ENCODE measurements around the gene DKK1.
"Not testable (repeated sequence)": the region's sequence is repeated elsewhere in the genome, so short reads cannot be mapped to it uniquely, and the experiment has no call there.

DKK1 gene

GRCh38 chr10:52318822-52319464, 4.9 kb downstream of the DKK1 start:
- no peak for DNase-seq

- DNase-seq = no peak
These were observed 5.8 kb downstream of the DKK1 start for GRCh38 chr10:52319926-52320325.

- no peak for DNase-seq
These were observed 8.2 kb downstream of the DKK1 start for GRCh38 chr10:52322323-52322722.

- no peak for DNase-seq
These were observed 8.9 kb downstream of the DKK1 start for GRCh38 chr10:52322936-52323335.

- DNase-seq = no peak
These were observed 12.3 kb downstream of the DKK1 start for GRCh38 chr10:52326382-52326781.

DNA sequence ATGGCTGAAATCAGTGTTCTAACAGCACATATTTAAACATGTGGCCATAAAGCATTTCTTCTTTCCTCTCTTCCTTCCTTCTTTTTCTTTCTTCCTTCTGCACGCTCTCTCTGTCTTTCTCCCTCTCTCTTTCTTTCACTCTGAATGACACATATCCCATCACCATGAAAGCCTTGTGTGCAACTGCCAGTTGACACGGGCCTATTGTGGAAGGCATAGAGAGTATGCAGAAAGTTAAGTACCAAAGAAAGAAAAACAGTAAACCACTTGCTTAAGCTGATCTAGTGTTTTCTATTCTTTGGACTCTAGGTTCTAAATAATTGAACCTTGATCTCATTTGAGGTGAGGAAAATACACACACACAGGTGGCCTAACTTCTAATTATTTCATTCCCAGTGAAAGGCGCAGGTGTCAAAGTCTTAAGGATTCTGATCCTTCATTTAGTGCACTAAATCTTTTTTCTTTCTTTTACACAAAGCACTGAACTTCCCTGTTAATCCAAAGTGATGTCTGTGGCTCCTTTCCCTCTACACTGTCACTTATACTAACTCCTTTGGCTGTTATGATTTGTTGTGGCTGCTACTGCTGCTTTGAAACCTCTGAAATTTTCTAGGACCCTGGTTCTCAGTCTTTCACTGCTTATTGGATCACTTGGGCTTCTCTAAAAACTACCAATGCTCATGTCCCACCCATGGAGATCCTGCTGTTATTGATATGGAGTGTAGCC, 17.7 kb downstream of the DKK1 start:
- DNase-seq = no peak

GRCh38 chr10:52332815-52333214, 18.7 kb downstream of the DKK1 start:
- DNase-seq = no peak

GRCh38 chr10:52334595-52334994, 20.5 kb downstream of the DKK1 start:
- no peak for DNase-seq

DNA sequence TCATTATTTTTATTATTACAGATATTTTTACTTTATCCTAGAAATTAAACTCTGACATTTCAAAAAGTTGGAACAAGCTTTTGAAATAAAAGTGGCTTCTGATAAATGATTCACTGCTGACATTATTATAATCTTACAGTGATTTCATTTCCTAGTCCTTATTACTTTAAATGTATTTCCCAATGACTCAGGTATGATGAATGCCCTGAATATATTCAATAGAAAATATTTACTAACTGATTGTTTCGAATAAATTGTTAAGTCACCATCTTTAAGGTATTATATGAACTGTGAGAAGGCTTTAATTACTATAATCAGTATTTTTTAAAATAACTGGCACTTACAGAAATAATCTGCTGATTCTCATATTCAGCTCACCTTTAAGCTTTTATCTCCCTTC, 21.6 kb downstream of the DKK1 start:
- no peak for DNase-seq

- no peak for DNase-seq
These were observed 23.1 kb downstream of the DKK1 start for GRCh38 chr10:52337225-52337624.

- no peak for DNase-seq
These were observed 29.4 kb downstream of the DKK1 start for GRCh38 chr10:52343439-52343838.

DNA sequence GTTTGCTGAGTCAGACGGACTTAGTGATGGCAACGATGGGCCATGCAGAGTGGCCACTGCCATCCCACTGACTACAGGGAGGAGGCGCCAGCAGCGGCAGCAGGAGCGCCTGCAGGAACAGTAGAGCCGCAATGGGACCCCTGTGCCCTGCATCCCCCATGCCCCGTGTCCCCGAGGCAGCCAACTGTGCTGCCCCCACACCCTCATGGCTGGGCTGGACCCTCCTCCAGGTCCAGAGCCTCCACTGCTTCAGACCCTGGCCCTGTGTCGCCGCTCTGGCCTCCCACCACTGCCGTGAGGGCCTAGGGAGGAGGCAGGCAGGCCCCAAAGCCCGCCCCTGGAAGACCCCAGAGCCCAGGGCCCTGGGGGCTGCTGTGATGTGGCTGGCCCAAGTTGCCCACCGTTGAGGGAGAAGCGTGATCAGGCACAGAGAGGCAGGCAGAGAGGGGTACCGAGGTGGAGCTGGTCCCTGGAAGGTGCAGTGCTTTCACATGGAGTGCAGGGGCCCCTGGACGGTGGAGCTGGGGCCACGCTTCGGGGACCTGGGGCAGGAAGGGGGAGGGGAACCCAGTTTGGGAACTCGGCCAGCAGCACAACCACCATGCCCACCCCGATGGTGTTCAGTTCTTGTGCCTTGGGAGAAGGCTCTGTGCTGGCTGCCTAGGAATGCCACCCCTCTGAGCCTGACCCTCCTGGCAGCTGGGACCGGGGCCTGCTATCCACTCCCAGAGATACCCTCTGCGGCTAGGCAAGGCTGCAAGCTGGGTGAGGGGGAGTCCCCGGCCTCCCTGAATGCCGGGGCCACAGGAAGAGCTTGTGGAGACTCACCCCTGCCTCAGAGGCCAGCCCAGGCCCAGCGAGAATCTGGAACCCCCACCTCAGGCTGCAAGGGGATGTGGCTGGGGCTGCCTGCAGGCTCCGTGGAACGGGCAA, 32.6 kb downstream of the DKK1 start:
- DNase-seq = no peak

GRCh38 chr10:52347327-52347667, 33.2 kb downstream of the DKK1 start:
- no peak for DNase-seq

GRCh38 chr10:52348037-52348564, 34.0 kb downstream of the DKK1 start:
- DNase-seq = no peak

- DNase-seq = no peak
These were observed 37.8 kb downstream of the DKK1 start for GRCh38 chr10:52351914-52352330.

- no peak for DNase-seq
These were observed 39.1 kb downstream of the DKK1 start for GRCh38 chr10:52353205-52353604.

GRCh38 chr10:52353960-52354394, 39.9 kb downstream of the DKK1 start:
- no peak for DNase-seq

DNA sequence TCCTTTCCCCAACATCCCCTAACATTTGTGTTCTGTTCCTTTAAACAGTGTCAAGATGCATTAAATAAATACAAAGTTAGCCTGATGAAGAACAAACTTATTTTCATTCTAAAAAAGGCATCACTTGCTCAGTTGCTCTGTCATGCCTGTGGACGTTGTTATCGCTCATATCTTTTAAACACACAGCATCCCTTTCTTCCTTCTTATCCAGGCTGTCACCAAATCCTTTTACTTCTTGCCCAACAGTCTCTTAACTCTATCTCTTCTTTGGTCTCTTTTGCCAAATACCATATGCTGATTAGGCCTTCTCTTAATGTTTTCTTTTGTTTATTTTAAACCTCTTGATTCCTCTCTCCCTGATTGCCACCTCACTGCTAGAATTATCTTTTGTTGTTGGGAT, 43.9 kb downstream of the DKK1 start:
- DNase-seq = no peak

DNA sequence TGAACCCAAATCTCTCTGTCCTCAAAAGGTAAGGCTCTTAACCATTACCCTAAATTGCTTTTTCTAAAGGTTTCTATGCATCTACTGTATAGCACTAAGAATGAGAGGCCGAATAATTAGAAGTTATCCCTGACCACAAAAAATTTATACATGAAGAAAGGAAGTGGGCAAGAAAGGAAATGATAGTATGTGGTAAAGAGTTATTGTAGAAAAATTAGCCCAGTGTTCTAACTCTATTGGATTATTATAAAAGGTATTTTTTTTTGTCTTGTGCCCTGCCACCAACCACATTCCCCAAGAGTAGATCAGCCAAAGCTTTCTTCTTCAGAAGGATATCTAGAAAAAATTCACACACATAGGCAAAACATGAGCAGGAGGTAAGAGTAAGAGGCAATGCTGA, 45.4 kb downstream of the DKK1 start:
- no peak for DNase-seq

DNA sequence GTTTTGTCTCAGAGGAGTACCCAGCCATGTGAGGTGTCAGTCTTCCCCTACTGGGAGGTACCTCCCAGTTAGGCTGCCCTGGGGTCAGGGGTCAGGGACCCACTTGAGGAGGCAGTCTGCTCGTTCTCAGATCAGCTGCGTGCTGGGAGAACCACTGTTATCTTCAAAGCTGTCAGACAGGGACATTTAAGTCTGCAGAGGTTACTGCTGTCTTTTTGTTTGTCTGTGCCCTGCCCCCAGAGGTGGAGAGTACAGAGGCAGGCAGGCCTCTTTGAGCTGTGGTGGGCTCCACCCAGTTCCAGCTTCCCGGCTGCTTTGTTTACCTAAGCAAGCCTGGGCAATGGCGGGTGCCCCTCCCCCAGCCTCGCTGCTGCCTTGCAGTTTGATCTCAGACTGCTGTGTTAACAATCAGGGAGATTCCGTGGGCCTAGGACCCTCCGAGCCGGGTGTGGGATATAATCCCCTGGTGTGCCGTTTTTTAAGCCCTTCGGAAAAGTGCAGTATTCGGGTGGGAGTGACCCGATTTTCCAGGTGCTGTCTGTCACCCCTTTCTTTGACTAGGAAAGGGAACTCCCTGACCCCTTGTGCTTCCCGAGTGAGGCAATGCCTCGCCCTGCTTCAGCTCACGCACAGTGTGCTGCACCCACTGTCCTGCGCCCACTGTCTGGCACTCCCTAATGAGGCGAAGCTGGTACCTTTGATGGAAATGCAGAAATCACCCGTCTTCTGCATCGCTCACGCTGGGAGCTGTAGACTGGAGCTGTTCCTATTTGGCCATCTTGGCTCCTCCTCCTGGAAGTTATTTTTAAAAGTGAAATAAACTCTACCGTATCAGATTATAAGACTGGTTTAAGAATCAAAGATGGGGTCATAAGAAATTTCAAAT, 51.7 kb downstream of the DKK1 start:
- DNase-seq = not testable (repeated sequence)

Data from CD4-positive, alpha-beta T cell treated with Interleukin-15 for 1 hour (primary cell).